ENCODE results near the gene RIPPLY1. TPM values are rescaled to one million over a fixed set of nuclear protein-coding genes. Genes with fewer than 3 reads are reported as not detected.

Gene RIPPLY1
- total RNA-seq, 4 donors from 2014 or later, result not detected

GRCh38 chrX:106948641-106949040, 45.5 kb upstream of the RIPPLY1 start:
- WGBS, result 78% methylated on average over 3 of the region's 3 CpGs
- no peak overlapping the region for H3K4me3 ChIP-seq
- no peaks in the 10 kb centered on the region for H3K9me3 ChIP-seq
- no peaks in the 10 kb centered on the region for H3K36me3 ChIP-seq
- H3K27me3 ChIP-seq, result no peaks in the 10 kb centered on the region
- TF ChIP-seq POLR2A (IDR thresholded peaks at IDR 0.05), result no peak
- TF ChIP-seq, protein P1, sequence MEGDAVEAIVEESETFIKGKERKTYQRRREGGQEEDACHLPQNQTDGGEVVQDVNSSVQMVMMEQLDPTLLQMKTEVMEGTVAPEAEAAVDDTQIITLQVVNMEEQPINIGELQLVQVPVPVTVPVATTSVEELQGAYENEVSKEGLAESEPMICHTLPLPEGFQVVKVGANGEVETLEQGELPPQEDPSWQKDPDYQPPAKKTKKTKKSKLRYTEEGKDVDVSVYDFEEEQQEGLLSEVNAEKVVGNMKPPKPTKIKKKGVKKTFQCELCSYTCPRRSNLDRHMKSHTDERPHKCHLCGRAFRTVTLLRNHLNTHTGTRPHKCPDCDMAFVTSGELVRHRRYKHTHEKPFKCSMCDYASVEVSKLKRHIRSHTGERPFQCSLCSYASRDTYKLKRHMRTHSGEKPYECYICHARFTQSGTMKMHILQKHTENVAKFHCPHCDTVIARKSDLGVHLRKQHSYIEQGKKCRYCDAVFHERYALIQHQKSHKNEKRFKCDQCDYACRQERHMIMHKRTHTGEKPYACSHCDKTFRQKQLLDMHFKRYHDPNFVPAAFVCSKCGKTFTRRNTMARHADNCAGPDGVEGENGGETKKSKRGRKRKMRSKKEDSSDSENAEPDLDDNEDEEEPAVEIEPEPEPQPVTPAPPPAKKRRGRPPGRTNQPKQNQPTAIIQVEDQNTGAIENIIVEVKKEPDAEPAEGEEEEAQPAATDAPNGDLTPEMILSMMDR (IDR thresholded peaks at IDR 0.05), result no peak
- no peak for TF ChIP-seq POLR2AphosphoS5 (IDR thresholded peaks at IDR 0.05)
- TF ChIP-seq EP300 (IDR thresholded peaks at IDR 0.05), result no peak
- no peak overlapping the region for H3K27ac ChIP-seq
- H3K4me1 ChIP-seq, result no peaks in the 10 kb centered on the region
- no peak for DNase-seq (ENCODE audit: low spot score in 2 of 2)

DNA sequence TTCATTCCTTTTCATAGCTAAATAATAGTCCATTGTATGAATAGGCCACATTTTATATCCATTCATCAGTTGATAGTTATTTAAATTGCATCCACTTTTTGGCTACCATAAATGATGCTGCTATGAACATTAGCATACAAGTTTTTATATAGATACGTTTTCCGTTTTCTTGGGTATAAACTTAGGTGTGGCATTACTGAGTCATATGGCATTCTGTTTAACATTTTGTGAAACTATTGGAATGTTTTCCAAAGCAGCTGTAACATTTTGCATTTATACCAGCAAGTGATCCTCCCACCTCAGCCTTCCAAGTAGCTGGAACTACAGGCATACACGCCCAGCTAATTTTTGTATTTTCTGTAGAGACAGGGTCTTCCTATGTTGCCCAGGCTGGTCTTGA, 43.3 kb upstream of the RIPPLY1 start:
- H3K27ac ChIP-seq, result no peak overlapping the region
- H3K9me3 ChIP-seq, result no peaks in the 10 kb centered on the region
- H3K36me3 ChIP-seq, result peaks cover 12% of the 10 kb centered on the region
- DNase-seq (ENCODE audit: low spot score in 2 of 2), result no peak
- H3K4me1 ChIP-seq, result no peaks in the 10 kb centered on the region
- no peak overlapping the region for H3K4me3 ChIP-seq
- 76% methylated on average over 3 of the region's 3 CpGs for WGBS
- H3K27me3 ChIP-seq, result no peaks in the 10 kb centered on the region
- TF ChIP-seq, protein P1 (IDR thresholded peaks at IDR 0.05), result no peak
- TF ChIP-seq POLR2AphosphoS5 (IDR thresholded peaks at IDR 0.05) (no peak), POLR2A (IDR thresholded peaks at IDR 0.05) (no peak), EP300 (IDR thresholded peaks at IDR 0.05) (no peak)

DNA sequence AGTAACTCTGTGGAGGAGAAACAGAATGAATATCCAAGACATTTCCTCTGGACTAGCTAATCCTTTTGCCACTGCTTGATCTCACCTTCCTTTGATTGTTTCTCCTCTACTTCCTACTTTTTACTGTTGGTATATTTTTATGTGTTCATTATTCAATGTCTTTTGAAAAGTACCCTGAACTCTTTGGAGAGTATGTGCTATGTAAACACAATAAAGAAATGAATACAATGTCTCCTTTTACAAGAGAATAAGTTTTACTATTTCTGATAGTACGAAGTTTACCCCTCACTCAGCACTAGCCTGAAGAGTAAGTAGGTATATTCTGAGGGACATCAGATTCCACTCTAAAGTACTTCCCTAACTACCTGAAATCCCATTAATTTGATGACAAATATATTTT, 36.9 kb upstream of the RIPPLY1 start:
- Histone ChIP-seq H3K4me1 (no peaks in the 10 kb centered on the region), H3K9me3 (no peaks in the 10 kb centered on the region), H3K27me3 (no peaks in the 10 kb centered on the region), H3K27ac (no peak overlapping the region), H3K36me3 (peaks cover 15% of the 10 kb centered on the region), H3K4me3 (no peak overlapping the region)
- DNase-seq (ENCODE audit: low spot score in 2 of 2), result no peak
- 76% methylated on average over 1 of the region's 1 CpG for WGBS
- TF ChIP-seq, protein P1 (IDR thresholded peaks at IDR 0.05), result no peak
- TF ChIP-seq POLR2AphosphoS5 (IDR thresholded peaks at IDR 0.05) (no peak), POLR2A (IDR thresholded peaks at IDR 0.05) (no peak), EP300 (IDR thresholded peaks at IDR 0.05) (no peak)

DNA sequence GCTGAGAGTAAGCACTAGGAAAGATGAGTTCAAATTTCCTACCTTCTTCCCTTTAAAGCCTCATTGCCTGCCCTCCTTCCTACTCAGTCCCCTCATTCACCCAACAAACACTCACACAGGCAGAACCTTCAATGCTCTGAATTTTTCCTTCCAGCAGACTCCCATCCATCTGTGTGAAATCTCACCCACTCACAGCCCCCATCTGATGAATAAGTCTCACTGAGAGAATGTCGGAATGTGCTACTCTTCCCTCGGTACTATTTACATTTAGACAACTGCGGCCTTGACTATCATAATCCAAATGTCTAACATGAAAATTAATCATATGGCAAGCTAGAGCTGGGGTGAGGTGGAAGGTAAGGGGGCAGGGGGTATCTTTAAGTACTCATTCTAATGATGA, 36.4 kb upstream of the RIPPLY1 start:
- no peak overlapping the region for H3K4me3 ChIP-seq
- H3K4me1 ChIP-seq, result no peaks in the 10 kb centered on the region
- peaks cover 15% of the 10 kb centered on the region for H3K36me3 ChIP-seq
- TF ChIP-seq POLR2A (IDR thresholded peaks at IDR 0.05), result no peak
- TF ChIP-seq POLR2AphosphoS5 (IDR thresholded peaks at IDR 0.05), result no peak
- TF ChIP-seq, protein P1 (IDR thresholded peaks at IDR 0.05), result no peak
- no peak for TF ChIP-seq EP300 (IDR thresholded peaks at IDR 0.05)
- DNase-seq (ENCODE audit: low spot score in 2 of 2), result no peak
- H3K27ac ChIP-seq, result no peak overlapping the region
- no peaks in the 10 kb centered on the region for H3K9me3 ChIP-seq
- H3K27me3 ChIP-seq, result no peaks in the 10 kb centered on the region
- 86% methylated on average over 3 of the region's 3 CpGs for WGBS

DNA sequence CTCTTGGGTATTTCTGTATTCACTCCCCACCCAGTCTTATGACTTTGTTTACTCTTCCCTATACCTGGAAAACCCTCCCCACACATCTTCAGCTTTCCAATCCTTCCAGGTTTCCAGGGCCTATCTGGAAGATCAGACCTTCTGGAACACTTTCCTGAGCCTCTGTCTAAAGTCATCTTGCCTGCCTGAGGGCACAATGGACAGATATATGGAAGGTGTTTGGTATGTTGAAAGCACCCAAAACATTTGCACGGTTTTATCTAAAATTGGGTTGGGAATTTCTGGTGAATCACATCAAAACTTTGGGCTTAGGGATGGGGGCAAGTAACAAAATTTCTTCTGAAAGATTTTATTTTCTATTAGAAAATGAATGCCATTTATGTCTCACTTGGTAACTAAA, 33.1 kb upstream of the RIPPLY1 start:
- TF ChIP-seq POLR2A (IDR thresholded peaks at IDR 0.05) (no peak), EP300 (IDR thresholded peaks at IDR 0.05) (no peak), POLR2AphosphoS5 (IDR thresholded peaks at IDR 0.05) (no peak)
- TF ChIP-seq, protein P1 (IDR thresholded peaks at IDR 0.05), result no peak
- H3K27ac ChIP-seq, result no peak overlapping the region
- no peaks in the 10 kb centered on the region for H3K27me3 ChIP-seq
- no peak for DNase-seq (ENCODE audit: low spot score in 2 of 2)
- 32% methylated on average over 1 of the region's 1 CpG for WGBS
- H3K36me3 ChIP-seq, result peaks cover under 1% of the 10 kb centered on the region
- no peak overlapping the region for H3K4me3 ChIP-seq
- no peaks in the 10 kb centered on the region for H3K4me1 ChIP-seq
- no peaks in the 10 kb centered on the region for H3K9me3 ChIP-seq
